WTC11 (cell line): ENCODE measurements around the gene UBE2F. TPM values are rescaled to one million over a fixed set of nuclear protein-coding genes. Genes with fewer than 3 reads are reported as not detected.
A peak's percentile ranks its signal among the peaks of the same experiment; 100 is the strongest.

Source experiments
- ATAC-seq: fragments of 200-7000 bp; cut with Tn5 transposase; 2 replicates; pipeline ENCODE4 v1.10.0; 2021; ENCODE audit warnings: mild to moderate bottlenecking, moderate library complexity
- CTCF ChIA-PET: fragments of 300-600 bp; sonication (Branson Sonifier 250); formaldehyde crosslinking; loops from one replicate; lab custom pipeline; 2021; ENCODE audit warnings: antibody characterized with exemption; lab: Charles Lee
- POLR2A ChIA-PET: fragments of 350-600 bp; sonication (Branson Sonifier 250); formaldehyde crosslinking; loops from one replicate; lab custom pipeline; 2021; ENCODE audit warnings: antibody characterized with exemption; lab: Charles Lee
- DNase-seq: peaks from one replicate; pipeline ENCODE4 v3.0.0; 2021; ENCODE audit warnings: low spot score
- H3K27ac Mint-ChIP-seq: 2 replicates; pipeline ENCODE4 v1.8.0; 2021; ENCODE audit warnings: mixed read lengths
- H3K27me3 Mint-ChIP-seq: 2 replicates; pipeline ENCODE4 v1.8.0; 2021; ENCODE audit warnings: low read depth, mild to moderate bottlenecking, moderate library complexity, mixed read lengths
- H3K36me3 Mint-ChIP-seq: 2 replicates; pipeline ENCODE4 v1.8.0; 2021; ENCODE audit warnings: mixed read lengths
- H3K4me1 Mint-ChIP-seq: 2 replicates; pipeline ENCODE4 v1.8.0; 2022; ENCODE audit warnings: mixed read lengths
- H3K4me3 Mint-ChIP-seq: 2 replicates; pipeline ENCODE4 v1.8.0; 2021; ENCODE audit warnings: mild to moderate bottlenecking, moderate library complexity, mixed read lengths
- H3K9me3 Mint-ChIP-seq: 2 replicates; pipeline ENCODE4 v1.8.0; 2021; ENCODE audit warnings: mixed read lengths
- CREM ChIP-seq: sonication (generic); formaldehyde crosslinking; IDR thresholded peaks from 2 replicates; pipeline ENCODE4 v1.8.1; 2022; ENCODE audit warnings: mild to moderate bottlenecking, missing genetic modification reagents, moderate library complexity
- EMX1 ChIP-seq: fragments of 250-450 bp; sonication (Bioruptor Pico); IDR thresholded peaks from 2 replicates; pipeline ENCODE4 v1.8.0; 2021; ENCODE audit warnings: mild to moderate bottlenecking
- ETV6 ChIP-seq: sonication (generic); formaldehyde crosslinking; IDR thresholded peaks from 2 replicates; pipeline ENCODE4 v1.8.1; 2022; ENCODE audit warnings: mild to moderate bottlenecking, missing genetic modification reagents
- FOXP1 ChIP-seq: sonication (generic); formaldehyde crosslinking; IDR thresholded peaks from 2 replicates; pipeline ENCODE4 v1.8.0; 2022; ENCODE audit warnings: missing genetic modification reagents, mild to moderate bottlenecking, moderate library complexity, borderline replicate concordance
- GTF2I ChIP-seq: fragments of 250-450 bp; sonication (Bioruptor Pico); conservative IDR thresholded peaks from 2 replicates; pipeline ENCODE4 v1.4.0; 2021; ENCODE audit warnings: mild to moderate bottlenecking
- OVOL2 ChIP-seq: fragments of 250-450 bp; sonication (Bioruptor Pico); IDR thresholded peaks from 2 replicates; pipeline ENCODE4 v1.9.0; 2021; ENCODE audit warnings: mild to moderate bottlenecking, borderline replicate concordance
- SOX15 ChIP-seq: fragments of 250-450 bp; sonication (Bioruptor Pico); IDR thresholded peaks from 2 replicates; pipeline ENCODE4 v1.9.0; 2021; ENCODE audit warnings: mild to moderate bottlenecking
- TCF7 ChIP-seq: sonication (generic); formaldehyde crosslinking; IDR thresholded peaks from 2 replicates; pipeline ENCODE4 v1.8.0; 2022; ENCODE audit warnings: mild to moderate bottlenecking, low read depth, missing genetic modification reagents, moderate library complexity
- ZBTB21 ChIP-seq: sonication (generic); formaldehyde crosslinking; IDR thresholded peaks from 2 replicates; pipeline ENCODE4 v1.8.1; 2023; ENCODE audit warnings: mild to moderate bottlenecking, missing genetic modification reagents, borderline replicate concordance
- ZNF219 ChIP-seq: sonication (generic); formaldehyde crosslinking; IDR thresholded peaks from 2 replicates; pipeline ENCODE4 v1.8.0; 2023; ENCODE audit warnings: missing genetic modification reagents, mild to moderate bottlenecking, borderline replicate concordance
- ZNF317 ChIP-seq: sonication (generic); formaldehyde crosslinking; IDR thresholded peaks from 2 replicates; pipeline ENCODE4 v1.8.1; 2023; ENCODE audit warnings: low read depth, mild to moderate bottlenecking, moderate library complexity, missing genetic modification reagents, borderline replicate concordance
- ZNF416 ChIP-seq: fragments of 250-450 bp; sonication (Bioruptor Pico); IDR thresholded peaks from 2 replicates; pipeline ENCODE4 v1.9.0; 2021; ENCODE audit warnings: mild to moderate bottlenecking, inconsistent platforms
- total RNA-seq: library from RNA; stranded (reverse); gene quantifications from 3 replicates; pipeline ENCODE4 v1.2.3, GENCODE V29; 2021
- TF ChIP-seq, protein P1 (sequence below): fragments of 200-600 bp; IDR thresholded peaks from 2 replicates; pipeline ENCODE4 v1.8.0; 2022; ENCODE audit warnings: antibody characterized with exemption
- TF ChIP-seq, protein P2 (sequence below): sonication (generic); formaldehyde crosslinking; IDR thresholded peaks from 2 replicates; pipeline ENCODE4 v1.8.1; 2022; ENCODE audit warnings: low read depth, missing genetic modification reagents, borderline replicate concordance
- TF ChIP-seq, protein P3 (sequence below): sonication (generic); formaldehyde crosslinking; IDR thresholded peaks from 2 replicates; pipeline ENCODE4 v1.8.0; 2023; ENCODE audit warnings: missing genetic modification reagents
- TF ChIP-seq, protein P4 (sequence below): sonication (generic); formaldehyde crosslinking; IDR thresholded peaks from 2 replicates; pipeline ENCODE4 v1.8.0; 2022; ENCODE audit warnings: mild to moderate bottlenecking, missing genetic modification reagents
- TF ChIP-seq, protein P5 (sequence below): sonication (generic); formaldehyde crosslinking; IDR thresholded peaks from 2 replicates; pipeline ENCODE4 v1.8.1; 2022; ENCODE audit warnings: missing genetic modification reagents, borderline replicate concordance
- TF ChIP-seq, protein P6 (sequence below): sonication (generic); formaldehyde crosslinking; IDR thresholded peaks from 2 replicates; pipeline ENCODE4 v1.8.0; 2022; ENCODE audit warnings: mild to moderate bottlenecking, missing genetic modification reagents

The UBE2F gene
- total RNA-seq, 1 experiment from 2014 or later, result 49.5 TPM

DNA sequence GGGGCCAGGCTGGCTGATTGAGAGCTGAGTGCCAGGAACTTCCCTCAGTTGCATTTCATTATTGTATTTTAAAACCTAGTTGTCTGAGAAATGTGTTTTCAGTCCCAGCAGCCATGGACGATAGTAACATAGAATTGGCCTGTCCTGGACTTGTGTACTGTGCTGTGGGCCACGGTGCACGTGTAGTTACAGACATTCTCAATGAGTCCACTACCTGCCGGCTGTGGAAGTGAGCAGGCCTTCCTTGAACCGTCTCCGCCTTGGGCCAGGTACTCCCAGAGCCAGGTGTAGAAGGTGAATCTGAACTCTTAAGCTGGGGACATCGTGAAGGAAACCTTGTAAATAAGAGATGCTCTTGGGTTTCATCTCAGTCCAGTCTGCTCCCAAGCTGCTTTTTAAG lies 47.0 kb downstream of the UBE2F start (continued):
- no peak for TF ChIP-seq GTF2I (CRISPR knock-in tag)

DNA sequence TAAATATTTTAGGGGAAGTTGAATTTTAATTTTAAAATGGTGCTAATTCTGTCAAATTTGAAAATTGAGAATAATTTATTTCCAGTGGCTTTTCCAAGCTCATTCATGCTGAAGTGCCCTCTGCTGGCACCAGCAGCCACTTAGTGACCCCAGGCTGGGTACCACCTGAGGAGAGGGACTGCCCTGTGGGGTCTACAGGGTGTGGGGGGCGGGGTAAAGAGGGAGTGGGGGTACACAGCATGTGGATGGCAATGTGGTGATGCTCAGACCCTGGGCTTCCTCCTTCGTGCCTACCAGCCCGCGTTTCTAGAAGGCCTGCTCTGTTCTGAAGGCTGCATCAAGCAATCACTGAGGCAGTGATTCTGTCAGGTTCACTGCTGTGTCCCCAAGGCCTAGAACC lies 48.9 kb downstream of the UBE2F start:
- Mint-ChIP-seq H3K36me3 (no peaks in the 10 kb centered on the region), H3K4me3 (no peak overlapping the region), H3K4me1 (no peaks in the 10 kb centered on the region), H3K9me3 (no peaks in the 10 kb centered on the region), H3K27ac (no peak overlapping the region), H3K27me3 (no peaks in the 10 kb centered on the region)
- DNase-seq, result no peak
- ChIA-PET POLR2A (interaction anchor here (0.6 kb wide), 1 partner anchor 250 kb away, joined by 7 read pairs; no protein-coding TSS in a partner anchor), CTCF (interaction anchor here (0.6 to 1.5 kb wide), 6 partner anchors 9 to 157 kb away, joined by 3 to 12 read pairs (median 4); no protein-coding TSS in a partner anchor)
- TF ChIP-seq CREM, result no peak
- TF ChIP-seq, protein P1, sequence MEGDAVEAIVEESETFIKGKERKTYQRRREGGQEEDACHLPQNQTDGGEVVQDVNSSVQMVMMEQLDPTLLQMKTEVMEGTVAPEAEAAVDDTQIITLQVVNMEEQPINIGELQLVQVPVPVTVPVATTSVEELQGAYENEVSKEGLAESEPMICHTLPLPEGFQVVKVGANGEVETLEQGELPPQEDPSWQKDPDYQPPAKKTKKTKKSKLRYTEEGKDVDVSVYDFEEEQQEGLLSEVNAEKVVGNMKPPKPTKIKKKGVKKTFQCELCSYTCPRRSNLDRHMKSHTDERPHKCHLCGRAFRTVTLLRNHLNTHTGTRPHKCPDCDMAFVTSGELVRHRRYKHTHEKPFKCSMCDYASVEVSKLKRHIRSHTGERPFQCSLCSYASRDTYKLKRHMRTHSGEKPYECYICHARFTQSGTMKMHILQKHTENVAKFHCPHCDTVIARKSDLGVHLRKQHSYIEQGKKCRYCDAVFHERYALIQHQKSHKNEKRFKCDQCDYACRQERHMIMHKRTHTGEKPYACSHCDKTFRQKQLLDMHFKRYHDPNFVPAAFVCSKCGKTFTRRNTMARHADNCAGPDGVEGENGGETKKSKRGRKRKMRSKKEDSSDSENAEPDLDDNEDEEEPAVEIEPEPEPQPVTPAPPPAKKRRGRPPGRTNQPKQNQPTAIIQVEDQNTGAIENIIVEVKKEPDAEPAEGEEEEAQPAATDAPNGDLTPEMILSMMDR, result 0 out of 2 replicates have a peak, but pooled peaks have one; percentile 21
- ATAC-seq, result no peak

DNA sequence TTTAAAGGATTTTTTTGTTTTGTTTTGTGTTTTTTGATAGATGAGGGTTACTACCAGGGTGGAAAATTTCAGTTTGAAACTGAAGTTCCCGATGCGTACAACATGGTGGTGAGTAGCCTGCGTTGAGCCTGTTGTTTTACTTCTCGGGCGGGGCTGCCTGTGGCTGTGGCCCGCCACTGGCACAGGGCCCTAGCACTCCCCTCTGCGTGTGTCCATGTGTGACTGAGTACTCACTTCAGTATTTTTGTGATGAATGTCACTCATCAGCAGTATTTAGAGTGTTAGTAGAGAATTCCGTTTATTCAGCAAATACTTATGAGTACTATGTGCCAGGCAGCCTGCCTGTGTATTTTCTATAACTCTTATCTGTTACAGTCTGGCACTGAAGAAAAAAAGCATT lies 49.7 kb downstream of the UBE2F start:
- Mint-ChIP-seq H3K4me1 (no peaks in the 10 kb centered on the region), H3K9me3 (no peaks in the 10 kb centered on the region), H3K27me3 (no peaks in the 10 kb centered on the region), H3K27ac (no peak overlapping the region), H3K4me3 (no peak overlapping the region), H3K36me3 (peaks cover 5% of the 10 kb centered on the region; the same call in 1 of the 2 replicates)
- ATAC-seq (no peak), DNase-seq (no peak)
- POLR2A ChIA-PET, result no interaction called here
- TF ChIP-seq FOXP1 (CRISPR knock-in tag), result no peak
- TF ChIP-seq ETV6 (CRISPR knock-in tag), result no peak
- TF ChIP-seq ZNF416 (CRISPR knock-in tag), result no peak
- no peak for TF ChIP-seq ZBTB21 (CRISPR knock-in tag)
- TF ChIP-seq OVOL2 (CRISPR knock-in tag), result no peak
- TF ChIP-seq ZNF219, result no peak
- TF ChIP-seq, protein P2, sequence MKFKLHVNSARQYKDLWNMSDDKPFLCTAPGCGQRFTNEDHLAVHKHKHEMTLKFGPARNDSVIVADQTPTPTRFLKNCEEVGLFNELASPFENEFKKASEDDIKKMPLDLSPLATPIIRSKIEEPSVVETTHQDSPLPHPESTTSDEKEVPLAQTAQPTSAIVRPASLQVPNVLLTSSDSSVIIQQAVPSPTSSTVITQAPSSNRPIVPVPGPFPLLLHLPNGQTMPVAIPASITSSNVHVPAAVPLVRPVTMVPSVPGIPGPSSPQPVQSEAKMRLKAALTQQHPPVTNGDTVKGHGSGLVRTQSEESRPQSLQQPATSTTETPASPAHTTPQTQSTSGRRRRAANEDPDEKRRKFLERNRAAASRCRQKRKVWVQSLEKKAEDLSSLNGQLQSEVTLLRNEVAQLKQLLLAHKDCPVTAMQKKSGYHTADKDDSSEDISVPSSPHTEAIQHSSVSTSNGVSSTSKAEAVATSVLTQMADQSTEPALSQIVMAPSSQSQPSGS (CRISPR knock-in tag), result no peak
- CTCF ChIA-PET, result no interaction called here

DNA sequence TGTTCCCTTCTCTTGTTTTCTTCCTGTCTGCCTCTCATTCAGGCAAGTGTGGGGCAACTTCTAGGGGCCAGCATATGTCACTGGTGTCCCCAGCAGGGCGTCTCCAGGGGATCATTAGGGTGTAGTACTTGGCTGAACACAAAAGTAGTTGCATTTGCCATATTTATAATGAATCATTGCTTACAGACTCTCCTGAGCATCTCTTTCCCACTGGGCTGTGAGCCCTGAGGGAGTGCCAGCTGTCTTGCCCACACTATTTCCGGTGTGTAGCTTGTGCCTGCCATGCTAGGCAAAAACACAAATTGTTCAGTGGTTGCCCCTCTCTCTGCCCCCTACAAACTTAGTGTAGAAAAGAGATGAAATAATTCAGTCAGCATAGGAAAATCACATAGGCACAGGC lies 53.1 kb downstream of the UBE2F start:
- Mint-ChIP-seq H3K4me1 (no peaks in the 10 kb centered on the region), H3K4me3 (no peak overlapping the region), H3K9me3 (no peaks in the 10 kb centered on the region), H3K36me3 (peaks cover 5% of the 10 kb centered on the region; the same call in 1 of the 2 replicates), H3K27me3 (no peaks in the 10 kb centered on the region), H3K27ac (no peak overlapping the region)
- CTCF ChIA-PET, result no interaction called here
- no peak for ATAC-seq
- DNase-seq, result no peak
- POLR2A ChIA-PET, result no interaction called here
- TF ChIP-seq TCF7 (CRISPR knock-in tag), result no peak
- TF ChIP-seq, protein P3, sequence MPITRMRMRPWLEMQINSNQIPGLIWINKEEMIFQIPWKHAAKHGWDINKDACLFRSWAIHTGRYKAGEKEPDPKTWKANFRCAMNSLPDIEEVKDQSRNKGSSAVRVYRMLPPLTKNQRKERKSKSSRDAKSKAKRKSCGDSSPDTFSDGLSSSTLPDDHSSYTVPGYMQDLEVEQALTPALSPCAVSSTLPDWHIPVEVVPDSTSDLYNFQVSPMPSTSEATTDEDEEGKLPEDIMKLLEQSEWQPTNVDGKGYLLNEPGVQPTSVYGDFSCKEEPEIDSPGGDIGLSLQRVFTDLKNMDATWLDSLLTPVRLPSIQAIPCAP, result no peak
- TF ChIP-seq, protein P4, sequence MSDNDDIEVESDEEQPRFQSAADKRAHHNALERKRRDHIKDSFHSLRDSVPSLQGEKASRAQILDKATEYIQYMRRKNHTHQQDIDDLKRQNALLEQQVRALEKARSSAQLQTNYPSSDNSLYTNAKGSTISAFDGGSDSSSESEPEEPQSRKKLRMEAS (CRISPR knock-in tag), result no peak
- TF ChIP-seq CREM, result no peak
- TF ChIP-seq ZNF317 (CRISPR knock-in tag), result no peak
- no peak for TF ChIP-seq ETV6 (CRISPR knock-in tag)
- no peak for TF ChIP-seq EMX1
- TF ChIP-seq SOX15 (CRISPR knock-in tag), result no peak
- TF ChIP-seq, protein P5, sequence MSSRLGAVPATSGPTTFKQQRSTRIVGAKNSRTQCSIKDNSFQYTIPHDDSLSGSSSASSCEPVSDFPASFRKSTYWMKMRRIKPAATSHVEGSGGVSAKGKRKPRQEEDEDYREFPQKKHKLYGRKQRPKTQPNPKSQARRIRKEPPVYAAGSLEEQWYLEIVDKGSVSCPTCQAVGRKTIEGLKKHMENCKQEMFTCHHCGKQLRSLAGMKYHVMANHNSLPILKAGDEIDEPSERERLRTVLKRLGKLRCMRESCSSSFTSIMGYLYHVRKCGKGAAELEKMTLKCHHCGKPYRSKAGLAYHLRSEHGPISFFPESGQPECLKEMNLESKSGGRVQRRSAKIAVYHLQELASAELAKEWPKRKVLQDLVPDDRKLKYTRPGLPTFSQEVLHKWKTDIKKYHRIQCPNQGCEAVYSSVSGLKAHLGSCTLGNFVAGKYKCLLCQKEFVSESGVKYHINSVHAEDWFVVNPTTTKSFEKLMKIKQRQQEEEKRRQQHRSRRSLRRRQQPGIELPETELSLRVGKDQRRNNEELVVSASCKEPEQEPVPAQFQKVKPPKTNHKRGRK (CRISPR knock-in tag), result no peak
- TF ChIP-seq, protein P6, sequence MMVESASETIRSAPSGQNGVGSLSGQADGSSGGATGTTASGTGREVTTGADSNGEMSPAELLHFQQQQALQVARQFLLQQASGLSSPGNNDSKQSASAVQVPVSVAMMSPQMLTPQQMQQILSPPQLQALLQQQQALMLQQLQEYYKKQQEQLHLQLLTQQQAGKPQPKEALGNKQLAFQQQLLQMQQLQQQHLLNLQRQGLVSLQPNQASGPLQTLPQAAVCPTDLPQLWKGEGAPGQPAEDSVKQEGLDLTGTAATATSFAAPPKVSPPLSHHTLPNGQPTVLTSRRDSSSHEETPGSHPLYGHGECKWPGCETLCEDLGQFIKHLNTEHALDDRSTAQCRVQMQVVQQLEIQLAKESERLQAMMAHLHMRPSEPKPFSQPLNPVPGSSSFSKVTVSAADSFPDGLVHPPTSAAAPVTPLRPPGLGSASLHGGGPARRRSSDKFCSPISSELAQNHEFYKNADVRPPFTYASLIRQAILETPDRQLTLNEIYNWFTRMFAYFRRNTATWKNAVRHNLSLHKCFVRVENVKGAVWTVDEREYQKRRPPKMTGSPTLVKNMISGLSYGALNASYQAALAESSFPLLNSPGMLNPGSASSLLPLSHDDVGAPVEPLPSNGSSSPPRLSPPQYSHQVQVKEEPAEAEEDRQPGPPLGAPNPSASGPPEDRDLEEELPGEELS (CRISPR knock-in tag), result no peak
